CD14-positive monocyte (primary cell): ENCODE results near the gene SAMD11. TPM values are rescaled to one million over a fixed set of nuclear protein-coding genes. Genes with fewer than 3 reads are reported as not detected.
"Not testable (repeated sequence)": the region's sequence is repeated elsewhere in the genome, so short reads cannot be mapped to it uniquely, and the experiment has no call there.

Experiments
- DNase-seq, 3 donors: peaks; one replicate each; pipeline ENCODE4 v3.0.0-alpha.2; 2011 to 2022
- H2AFZ ChIP-seq: 2 replicates; pipeline ENCODE4 v1.6.0; 2012; ENCODE audit warnings: mild to moderate bottlenecking, low read depth, low read length, inconsistent platforms; ENCODE audit not compliant: insufficient read depth, poor library complexity, severe bottlenecking
- H3K27ac ChIP-seq, 2 donors: 1 replicate in 1 of 2; 2 replicates in 1 of 2; pipeline ENCODE4 v1.5.1; 2012 to 2013; ENCODE audit warnings: low read length in 2 of 2, control low read depth in 1 of 2, inconsistent platforms in 1 of 2, low read depth in 1 of 2, mild to moderate bottlenecking in 1 of 2
- H3K27me3 ChIP-seq, 2 donors: one replicate each; pipeline versions ENCODE4 v1.6.0 to v1.6.1; 2011 to 2013; ENCODE audit warnings: low read length in 2 of 2; ENCODE audit not compliant: control insufficient read depth in 2 of 2, insufficient read depth in 2 of 2
- H3K36me3 ChIP-seq, 2 donors: replicated peaks in 1 of 2; 1 replicate in 1 of 2; 2 replicates in 1 of 2; pipeline versions ENCODE4 v1.5.1 to v1.6.1; 2012 to 2013; ENCODE audit warnings: low read length in 2 of 2, control low read depth in 1 of 2, inconsistent platforms in 1 of 2, mild to moderate bottlenecking in 1 of 2; ENCODE audit not compliant: insufficient read depth in 2 of 2, control insufficient read depth in 1 of 2
- H3K4me1 ChIP-seq, 2 donors: 1 replicate in 1 of 2; 2 replicates in 1 of 2; pipeline versions ENCODE4 v1.5.1 to v1.6.1; 2012 to 2013; ENCODE audit warnings: low read length in 2 of 2, control low read depth in 1 of 2, inconsistent platforms in 1 of 2, mild to moderate bottlenecking in 1 of 2, moderate library complexity in 1 of 2; ENCODE audit not compliant: insufficient read depth in 2 of 2, control insufficient read depth in 1 of 2
- H3K4me2 ChIP-seq: replicated peaks from 2 replicates; pipeline ENCODE3; 2012; ENCODE audit warnings: low read length, moderate library complexity, mild to moderate bottlenecking; ENCODE audit not compliant: poor library complexity, severe bottlenecking; ENCODE audit errors: extremely low read depth
- H3K4me3 ChIP-seq, 3 experiments: fragments of 200-600 bp in 1 of 3; sonication (generic) in 1 of 3; replicated peaks in 1 of 3; 1 replicate in 2 of 3; 2 replicates in 1 of 3; pipeline ENCODE4 v1.5.1; 2011 to 2013; ENCODE audit warnings: low read length in 3 of 3, mild to moderate bottlenecking in 3 of 3, control low read depth in 2 of 3, low read depth in 2 of 3, inconsistent platforms in 1 of 3, moderate library complexity in 1 of 3
- H3K79me2 ChIP-seq: 2 replicates; pipeline ENCODE4 v1.6.0; 2012; ENCODE audit warnings: mild to moderate bottlenecking, control low read depth, inconsistent platforms, low read length, moderate library complexity; ENCODE audit not compliant: insufficient read depth
- H3K9ac ChIP-seq: 2 replicates; pipeline ENCODE4 v1.6.0; 2017; ENCODE audit warnings: low read length, mild to moderate bottlenecking; ENCODE audit not compliant: insufficient read depth, poor library complexity, severe bottlenecking
- H3K9me3 ChIP-seq, 2 donors: replicated peaks in 1 of 2; 1 replicate in 1 of 2; 2 replicates in 1 of 2; pipeline versions ENCODE4 v1.5.1 to v1.6.1; 2012 to 2013; ENCODE audit warnings: low read length in 2 of 2, control low read depth in 1 of 2; ENCODE audit not compliant: control insufficient read depth in 1 of 2, insufficient read depth in 1 of 2
- H4K20me1 ChIP-seq: 2 replicates; pipeline ENCODE4 v1.6.0; 2012; ENCODE audit warnings: mild to moderate bottlenecking, low read length, control low read depth, moderate library complexity; ENCODE audit not compliant: insufficient read depth
- H3K27ac Mint-ChIP-seq, 7 donors: one replicate each; pipeline ENCODE4 v1.8.0; 2020; ENCODE audit warnings: mild to moderate bottlenecking in 7 of 7, mixed read lengths in 7 of 7, moderate library complexity in 6 of 7, inconsistent platforms in 2 of 7
- H3K27me3 Mint-ChIP-seq, 3 donors: one replicate each; pipeline ENCODE4 v1.8.0; 2021 to 2022; ENCODE audit warnings: low read depth in 3 of 3, mild to moderate bottlenecking in 3 of 3, mixed read lengths in 3 of 3, moderate library complexity in 3 of 3, inconsistent platforms in 1 of 3
- H3K36me3 Mint-ChIP-seq, 2 donors: one replicate each; pipeline ENCODE4 v1.8.0; 2020; ENCODE audit warnings: mixed read lengths in 2 of 2, inconsistent platforms in 1 of 2, mild to moderate bottlenecking in 1 of 2
- H3K4me1 Mint-ChIP-seq: one replicate; pipeline ENCODE4 v1.8.0; 2020; ENCODE audit warnings: mild to moderate bottlenecking, mixed read lengths
- H3K4me3 Mint-ChIP-seq, 2 donors: one replicate each; pipeline ENCODE4 v1.8.0; 2020; ENCODE audit warnings: mild to moderate bottlenecking in 2 of 2, mixed read lengths in 2 of 2, moderate library complexity in 1 of 2
- H3K9me3 Mint-ChIP-seq, 7 donors: one replicate each; pipeline ENCODE4 v1.8.0; 2020 to 2022; ENCODE audit warnings: mixed read lengths in 7 of 7, mild to moderate bottlenecking in 6 of 7, moderate library complexity in 6 of 7, inconsistent platforms in 2 of 7
- WGBS: methylation state at CpG from one replicate; pipeline ENCODE4 v1.1.5; 2013; ENCODE audit warnings: missing lambda C conversion rate; ENCODE audit not compliant: insufficient coverage; 5-methylcytosine and 5-hydroxymethylcytosine counted together
- intact Hi-C, 2 donors: fragments of 100-400 bp; cut with micrococcal nuclease; formaldehyde crosslinking; loops; one replicate each; pipeline versions ENCODE4 v1.15.0 to v1.15.1; 2023
- polyA plus RNA-seq, 3 donors: library from polyadenylated mRNA; depleted of rRNA in 1 of 3; unstranded in 2 of 3; stranded (reverse) in 1 of 3; fragments of 300-500 nt in 2 of 3; fragments of >200 nt in 1 of 3; fragmentation: Illumina TruSeq in 2 of 3; gene quantifications; 1 replicate in 2 of 3; 2 replicates in 1 of 3; pipeline ENCODE4 v1.2.3, GENCODE V29; 2012 to 2021
- TF ChIP-seq, protein P1 (sequence below): fragments of 200-600 bp; IDR thresholded peaks from one replicate; pipeline ENCODE4 v1.8.0; 2022; ENCODE audit warnings: antibody characterized with exemption, mild to moderate bottlenecking

The SAMD11 gene
- polyA plus RNA-seq, 3 donors: not detected

DNA sequence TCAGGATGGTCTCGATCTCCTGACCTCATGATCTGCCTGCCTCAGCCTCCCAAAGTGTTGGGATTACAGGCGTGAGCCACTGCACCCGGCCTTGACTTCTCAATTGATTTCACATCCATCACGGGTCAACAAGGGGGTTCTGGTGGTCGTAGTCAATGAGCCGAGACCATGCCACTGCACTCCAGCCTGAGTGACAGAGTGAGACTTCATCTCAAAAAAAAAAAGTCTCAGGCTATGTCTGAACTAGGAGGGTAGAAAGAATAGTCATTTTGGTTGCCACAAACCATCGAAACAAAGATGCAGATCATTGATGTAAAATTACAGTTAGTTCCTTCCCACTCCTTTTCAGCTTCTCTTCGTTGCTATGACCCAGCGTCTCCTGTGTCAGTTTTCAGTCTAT lies 33.5 kb upstream of the SAMD11 start:
- WGBS: 100% methylated on average over 1 of the region's 9 CpGs
- H3K27ac ChIP-seq, H3K36me3 ChIP-seq, H3K4me3 Mint-ChIP-seq, H3K4me1 Mint-ChIP-seq, H3K9ac ChIP-seq, H3K79me2 ChIP-seq, H2AFZ ChIP-seq, H3K36me3 Mint-ChIP-seq, H3K4me1 ChIP-seq, DNase-seq, H3K27ac Mint-ChIP-seq, H3K27me3 ChIP-seq, H4K20me1 ChIP-seq, H3K9me3 Mint-ChIP-seq, H3K4me2 ChIP-seq, H3K9me3 ChIP-seq, H3K4me3 ChIP-seq: not testable (repeated sequence)
- intact Hi-C loops: loop anchor here in 1 of 2 donors (5.0 kb wide), 1 partner anchor 52 kb away; no protein-coding TSS in a partner anchor
- peaks cover 10 to 17% (median 13%) of the 10 kb centered on the region in 3 donors for H3K27me3 Mint-ChIP-seq

DNA sequence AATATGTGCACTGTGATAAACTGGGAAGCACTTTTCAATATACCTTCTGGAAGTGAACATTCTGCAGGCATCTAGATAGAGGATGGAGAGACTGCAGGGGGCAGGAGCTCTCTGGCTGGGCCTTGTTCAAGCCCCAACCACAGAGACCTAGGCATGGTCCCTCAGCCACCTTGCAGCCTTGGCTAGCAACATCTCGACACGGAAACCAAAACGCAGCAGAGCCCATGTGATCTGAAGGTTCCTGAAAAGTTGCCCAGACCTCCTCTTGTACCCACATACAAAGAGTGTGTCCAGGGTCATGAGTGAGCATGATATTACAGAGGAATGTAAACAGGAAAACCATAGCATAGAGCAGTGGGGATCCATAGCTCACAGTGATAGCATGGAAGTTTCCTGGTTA lies 33.1 kb upstream of the SAMD11 start:
- Mint-ChIP-seq H3K4me1 (no peaks in the 10 kb centered on the region), H3K9me3 (peaks cover 0 to 3% (median 0%) of the 10 kb centered on the region in 7 donors), H3K27ac (no peak overlapping the region), H3K27me3 (peaks cover 13 to 21% (median 16%) of the 10 kb centered on the region in 3 donors), H3K36me3 (no peaks in the 10 kb centered on the region), H3K4me3 (no peak overlapping the region)
- intact Hi-C loops: loop anchor here in 1 of 2 donors (5.0 kb wide), 1 partner anchor 52 kb away; no protein-coding TSS in a partner anchor
- Histone ChIP-seq H3K4me2 (no peak overlapping the region), H3K27ac (no peak overlapping the region), H3K9ac (no peak overlapping the region), H3K79me2 (no peaks in the 10 kb centered on the region), H3K9me3 (no peaks in the 10 kb centered on the region), H3K4me1 (no peaks in the 10 kb centered on the region), H2AFZ (no peak overlapping the region), H3K36me3 (no peaks in the 10 kb centered on the region), H3K27me3 (no peaks in the 10 kb centered on the region), H3K4me3 (no peak overlapping the region), H4K20me1 (no peaks in the 10 kb centered on the region)
- TF ChIP-seq, protein P1, sequence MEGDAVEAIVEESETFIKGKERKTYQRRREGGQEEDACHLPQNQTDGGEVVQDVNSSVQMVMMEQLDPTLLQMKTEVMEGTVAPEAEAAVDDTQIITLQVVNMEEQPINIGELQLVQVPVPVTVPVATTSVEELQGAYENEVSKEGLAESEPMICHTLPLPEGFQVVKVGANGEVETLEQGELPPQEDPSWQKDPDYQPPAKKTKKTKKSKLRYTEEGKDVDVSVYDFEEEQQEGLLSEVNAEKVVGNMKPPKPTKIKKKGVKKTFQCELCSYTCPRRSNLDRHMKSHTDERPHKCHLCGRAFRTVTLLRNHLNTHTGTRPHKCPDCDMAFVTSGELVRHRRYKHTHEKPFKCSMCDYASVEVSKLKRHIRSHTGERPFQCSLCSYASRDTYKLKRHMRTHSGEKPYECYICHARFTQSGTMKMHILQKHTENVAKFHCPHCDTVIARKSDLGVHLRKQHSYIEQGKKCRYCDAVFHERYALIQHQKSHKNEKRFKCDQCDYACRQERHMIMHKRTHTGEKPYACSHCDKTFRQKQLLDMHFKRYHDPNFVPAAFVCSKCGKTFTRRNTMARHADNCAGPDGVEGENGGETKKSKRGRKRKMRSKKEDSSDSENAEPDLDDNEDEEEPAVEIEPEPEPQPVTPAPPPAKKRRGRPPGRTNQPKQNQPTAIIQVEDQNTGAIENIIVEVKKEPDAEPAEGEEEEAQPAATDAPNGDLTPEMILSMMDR: no peak
- no peak for DNase-seq
- WGBS: no CpG with 5 or more reads among the region's 3 CpGs
